HG02610 (cell line): Measurements from ENCODE around the gene BPGM.

ENCODE experiments used
- ATAC-seq: cut with Tn5 transposase; IDR thresholded peaks from one replicate; pipeline ENCODE4 v1.9.1; 2021; ENCODE audit warnings: mild to moderate bottlenecking, moderate library complexity; ENCODE audit not compliant: unreplicated experiment

Gene BPGM

DNA sequence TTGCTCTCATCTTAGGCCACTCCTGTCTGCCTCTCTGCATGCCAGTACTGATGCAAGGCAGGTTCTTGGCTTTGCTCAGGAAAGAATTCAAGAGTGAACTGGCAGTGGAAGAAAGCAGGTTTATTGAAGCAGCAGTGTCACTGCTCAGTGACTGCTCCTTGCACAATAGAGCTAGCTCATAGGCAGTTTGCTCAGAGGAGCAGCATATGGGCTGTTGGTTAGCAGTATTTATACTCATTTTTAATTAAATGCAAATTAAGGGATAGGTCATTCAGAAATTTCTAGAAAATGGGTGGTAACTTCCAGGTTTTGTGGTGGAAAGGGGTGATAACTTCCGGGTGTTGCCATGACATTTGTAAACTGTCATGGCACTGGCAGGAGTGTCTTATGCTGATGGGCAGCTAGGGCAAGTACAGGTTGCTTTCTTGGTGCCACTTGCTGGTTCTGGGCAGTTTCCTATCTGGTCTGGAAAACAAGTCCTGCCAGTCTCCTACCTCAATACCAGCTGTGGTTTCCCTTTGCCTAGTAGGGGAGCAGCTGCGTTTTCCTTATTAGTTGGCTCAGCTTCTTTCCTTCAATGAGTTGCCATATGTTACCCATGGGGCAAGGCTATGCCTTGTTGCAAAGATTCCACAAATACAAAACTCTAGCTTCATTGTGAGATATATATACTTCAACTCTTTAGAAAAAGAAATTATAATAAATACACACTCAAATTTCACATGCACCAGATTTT, 68.0 kb downstream of the BPGM start:
- ATAC-seq: no peak

DNA sequence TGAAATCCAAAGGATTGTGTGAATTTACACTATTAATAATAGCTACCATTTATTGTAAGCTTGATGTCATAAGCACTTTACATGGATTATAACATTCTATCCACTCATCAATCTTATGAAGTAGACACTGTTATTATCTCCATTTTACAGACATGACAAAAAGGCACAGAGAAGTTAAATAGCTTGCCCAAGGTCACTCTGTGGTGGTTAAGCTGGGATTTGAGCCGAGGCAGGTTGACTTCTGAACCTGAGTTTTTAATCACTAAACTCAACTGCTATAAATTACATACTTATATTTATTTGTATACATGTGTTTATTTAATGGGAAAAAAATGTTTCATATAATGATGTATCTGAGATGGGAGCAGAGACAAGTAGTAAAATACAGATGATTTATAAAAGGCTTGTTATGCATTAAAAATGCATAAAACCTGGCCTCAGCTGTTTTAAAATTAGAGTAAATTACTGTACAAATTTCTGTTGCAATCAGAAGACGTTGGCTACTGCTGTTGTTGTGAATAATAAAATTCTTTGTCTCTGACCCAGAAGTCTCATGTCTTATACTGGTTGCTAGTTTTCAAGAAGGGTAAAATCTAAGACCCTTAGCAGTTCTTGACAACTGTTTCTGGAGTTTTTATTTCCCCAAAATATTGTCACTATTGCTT, 71.7 kb downstream of the BPGM start:
- ATAC-seq: no peak

DNA sequence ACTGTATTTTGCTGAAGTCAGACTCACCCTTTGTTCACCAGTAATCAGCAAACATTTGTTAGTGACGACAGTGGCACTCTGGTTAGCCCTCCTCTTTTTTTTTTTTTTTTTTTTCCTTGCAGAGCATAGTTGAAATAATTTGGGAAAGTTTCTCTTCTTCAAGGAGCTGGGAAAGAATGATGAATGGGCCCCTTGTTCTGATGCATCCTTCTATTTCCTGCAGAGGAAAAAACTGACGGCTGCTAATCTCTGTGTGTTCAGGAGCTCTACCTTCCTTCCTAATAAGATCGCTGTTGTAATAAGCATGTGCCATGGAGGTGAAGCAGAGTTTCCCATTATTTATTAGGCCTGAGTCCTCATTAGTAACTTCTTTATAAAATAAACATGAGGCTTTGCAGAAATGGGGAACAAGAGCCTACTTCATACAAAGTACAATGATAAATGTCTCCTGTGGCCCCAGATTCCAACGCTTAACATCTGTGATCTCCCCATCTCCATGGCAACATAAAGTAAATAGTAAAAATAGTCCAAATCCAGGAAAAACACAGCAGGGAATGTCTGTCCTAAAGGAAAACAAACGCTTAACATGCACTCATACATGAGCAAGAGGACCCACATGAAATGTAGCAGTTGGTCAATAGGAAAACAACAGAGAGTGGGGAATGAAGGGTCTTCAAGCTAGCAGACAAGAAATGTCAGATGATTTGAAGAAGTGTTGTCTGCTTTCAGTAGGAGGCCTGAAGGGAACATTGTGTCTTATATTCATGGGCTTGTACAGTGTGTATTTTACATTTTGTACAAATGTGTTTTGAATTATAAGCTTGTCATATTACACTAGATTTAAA, 73.7 kb downstream of the BPGM start:
- ATAC-seq: no peak

DNA sequence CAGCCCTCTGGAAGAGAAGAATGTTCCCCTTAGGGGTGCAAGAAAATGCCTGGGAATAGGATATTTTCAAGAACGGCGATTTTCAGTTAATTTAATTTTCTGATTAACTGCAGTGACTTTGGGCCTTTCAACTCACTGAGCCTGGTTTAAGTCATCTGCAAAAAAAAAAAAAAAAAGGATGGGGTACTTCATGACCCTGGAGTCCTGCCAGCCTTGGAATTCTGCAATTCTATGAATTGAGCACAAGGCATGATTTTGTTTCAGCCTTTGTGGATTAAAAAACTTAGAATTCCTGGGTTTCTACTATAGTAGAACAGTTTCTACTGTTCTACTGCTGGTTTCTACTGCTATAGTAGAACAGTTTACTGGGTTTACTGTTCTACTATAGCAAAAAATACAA, 74.5 kb downstream of the BPGM start:
- ATAC-seq: no peak

DNA sequence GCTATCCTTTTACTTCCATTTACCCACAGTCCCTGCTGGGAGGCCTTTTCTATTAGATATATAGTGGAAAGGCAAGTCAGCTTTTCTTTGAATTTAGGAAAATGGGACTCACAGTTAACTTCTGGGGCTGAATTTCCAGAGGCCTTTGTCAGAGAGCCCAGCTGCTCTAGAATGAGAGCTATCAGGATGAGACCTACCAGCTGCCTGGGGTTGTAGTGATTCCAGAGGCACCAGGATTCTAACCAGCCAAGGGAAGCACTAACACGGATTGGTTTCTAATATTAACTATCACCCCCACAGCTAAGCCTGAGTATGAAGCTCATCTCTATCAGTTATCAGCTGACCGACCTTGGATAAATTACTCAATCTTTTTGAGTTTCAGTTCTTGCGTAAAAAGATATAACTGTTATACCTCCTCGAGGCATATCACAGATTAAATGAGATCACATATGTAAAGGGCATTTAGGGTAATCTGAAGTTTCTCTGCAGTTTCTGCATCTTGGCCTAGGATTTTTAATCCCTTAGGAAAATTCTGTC, 76.2 kb downstream of the BPGM start:
- ATAC-seq: no peak

DNA sequence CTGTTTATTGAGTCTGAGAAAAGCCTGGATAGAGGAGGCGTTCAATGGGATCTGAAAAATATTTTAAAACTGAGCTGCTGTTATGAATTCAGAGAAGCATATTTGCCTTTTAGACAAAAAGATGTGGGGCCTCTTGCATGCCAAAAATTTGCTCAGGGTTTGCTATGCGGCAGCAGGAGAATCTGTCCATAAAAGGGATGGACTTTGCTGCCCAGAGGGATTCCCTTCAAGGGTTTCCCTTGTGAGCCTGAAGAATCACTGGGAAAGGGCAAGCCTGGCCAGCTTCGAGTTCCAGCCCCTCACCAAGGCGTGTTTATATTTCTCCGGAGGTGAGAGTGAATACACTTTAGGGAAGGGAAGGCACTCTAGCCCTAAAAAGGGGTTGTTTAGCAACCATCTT, 77.2 kb downstream of the BPGM start:
- ATAC-seq: no peak

DNA sequence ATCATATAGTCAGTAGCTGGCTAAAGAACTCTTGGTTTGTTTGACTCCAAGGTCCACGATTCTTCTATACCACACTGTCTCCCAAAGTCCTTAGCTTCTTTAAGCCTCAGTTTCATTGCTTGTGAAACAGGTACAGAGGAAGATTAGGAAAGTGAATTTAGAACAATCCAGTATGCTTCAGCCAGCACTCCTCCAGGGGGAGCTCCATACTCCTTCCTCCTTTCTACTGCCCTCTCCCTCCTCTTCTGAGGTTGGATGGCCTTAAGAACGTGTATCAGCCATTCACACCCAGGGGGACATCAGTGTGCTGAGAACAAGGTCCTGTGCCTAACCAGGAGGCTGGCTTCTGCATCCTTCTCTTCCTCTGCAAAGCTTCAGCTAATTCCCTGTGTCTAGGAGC, 78.0 kb downstream of the BPGM start:
- no peak for ATAC-seq

DNA sequence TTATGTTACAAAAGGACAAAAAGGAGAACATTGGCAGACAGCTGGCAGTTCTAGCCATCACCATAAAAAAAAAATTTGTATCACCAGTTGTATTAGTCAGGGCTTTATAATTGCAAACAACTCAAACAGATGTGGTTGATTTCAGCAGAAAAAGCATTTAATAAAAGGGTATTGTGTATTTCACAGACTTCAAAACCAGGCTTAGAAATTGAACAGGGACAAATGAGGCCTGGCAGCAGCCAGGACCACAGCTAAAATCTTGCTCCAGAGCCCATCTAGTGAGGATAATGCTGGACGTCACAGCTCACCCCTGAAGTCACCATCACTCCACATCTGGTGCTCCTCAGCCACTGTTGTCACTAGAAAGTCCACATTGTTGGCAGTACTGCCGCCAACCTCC, 79.9 kb downstream of the BPGM start:
- ATAC-seq: no peak

DNA sequence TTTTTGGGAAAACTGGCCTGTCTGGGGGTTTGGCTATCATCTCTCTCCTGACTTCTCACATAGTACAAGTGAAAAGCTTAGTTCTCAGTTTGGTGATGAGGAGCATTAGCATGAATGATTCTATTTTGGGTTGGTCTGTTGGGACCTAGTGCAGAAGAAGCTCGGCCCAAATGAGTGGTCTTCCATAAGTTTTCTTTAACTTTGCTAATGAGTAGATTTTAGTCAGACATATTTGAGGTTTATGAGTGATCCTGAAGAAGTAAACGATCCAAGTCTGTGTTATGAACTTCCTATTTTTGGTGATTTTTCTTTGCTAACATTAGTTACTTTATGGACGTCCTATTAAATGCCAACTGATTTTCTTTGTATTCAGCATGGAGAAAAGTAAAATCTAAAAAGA, 81.1 kb downstream of the BPGM start:
- ATAC-seq: no peak
